HG03064 (cell line): Measurements from ENCODE around the gene SNX21.

ENCODE experiments used
- ATAC-seq: cut with Tn5 transposase; IDR thresholded peaks from one replicate; pipeline ENCODE4 v1.9.1; 2021; ENCODE audit warnings: low read depth; ENCODE audit not compliant: unreplicated experiment

Gene SNX21

DNA sequence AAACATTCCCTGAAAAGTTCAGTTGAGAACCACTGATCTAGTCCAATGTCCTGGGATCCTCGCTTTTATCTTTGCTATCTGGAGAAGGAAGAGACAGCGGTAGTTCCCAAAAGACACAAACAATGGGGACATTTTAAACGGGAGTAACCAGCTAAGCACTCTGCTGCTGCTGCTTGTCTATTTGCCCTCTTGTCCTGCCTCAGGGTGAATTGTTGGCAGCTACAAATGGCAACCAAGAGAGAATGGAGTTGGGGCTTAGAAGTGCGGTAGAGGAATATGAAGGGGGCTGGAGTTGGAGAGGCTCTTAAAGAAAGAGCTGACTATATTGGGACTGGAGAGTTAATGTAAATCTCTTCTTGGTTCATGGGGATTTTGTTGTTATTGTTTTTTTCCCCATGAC, 41.0 kb downstream of the SNX21 start:
- no peak for ATAC-seq

DNA sequence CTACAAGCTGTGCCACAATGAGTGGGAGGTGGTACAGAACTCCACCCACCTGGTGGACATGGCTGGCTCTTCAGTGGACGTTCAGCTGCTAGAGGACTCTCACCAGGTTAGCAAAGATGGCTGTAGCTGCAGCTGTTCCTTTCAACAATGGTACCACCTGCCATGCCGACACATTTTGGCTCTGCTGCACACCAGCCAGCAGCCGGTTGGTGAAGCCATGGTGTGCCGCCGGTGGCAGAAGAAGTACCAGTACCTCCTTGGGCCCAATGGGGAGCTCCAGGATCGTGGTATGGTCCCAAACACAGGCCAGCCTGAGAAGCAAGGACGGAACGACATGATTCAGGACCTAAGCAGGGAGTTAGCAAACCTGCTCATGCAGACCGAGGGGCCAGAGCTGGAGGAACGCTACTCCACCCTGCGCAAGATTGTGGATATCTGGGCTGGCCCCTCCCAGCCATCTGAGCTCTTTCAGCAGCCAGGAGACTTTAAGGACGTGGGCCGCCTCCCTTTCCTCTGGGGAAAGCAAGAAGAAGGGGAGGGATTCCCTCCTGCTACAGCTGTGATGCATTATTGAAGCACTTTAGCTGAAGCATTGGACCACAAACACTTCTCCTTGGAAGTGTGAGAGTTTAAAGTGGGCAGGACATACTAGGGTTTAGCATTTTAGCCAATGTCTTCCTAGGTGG, 44.6 kb downstream of the SNX21 start:
- ATAC-seq: no peak

DNA sequence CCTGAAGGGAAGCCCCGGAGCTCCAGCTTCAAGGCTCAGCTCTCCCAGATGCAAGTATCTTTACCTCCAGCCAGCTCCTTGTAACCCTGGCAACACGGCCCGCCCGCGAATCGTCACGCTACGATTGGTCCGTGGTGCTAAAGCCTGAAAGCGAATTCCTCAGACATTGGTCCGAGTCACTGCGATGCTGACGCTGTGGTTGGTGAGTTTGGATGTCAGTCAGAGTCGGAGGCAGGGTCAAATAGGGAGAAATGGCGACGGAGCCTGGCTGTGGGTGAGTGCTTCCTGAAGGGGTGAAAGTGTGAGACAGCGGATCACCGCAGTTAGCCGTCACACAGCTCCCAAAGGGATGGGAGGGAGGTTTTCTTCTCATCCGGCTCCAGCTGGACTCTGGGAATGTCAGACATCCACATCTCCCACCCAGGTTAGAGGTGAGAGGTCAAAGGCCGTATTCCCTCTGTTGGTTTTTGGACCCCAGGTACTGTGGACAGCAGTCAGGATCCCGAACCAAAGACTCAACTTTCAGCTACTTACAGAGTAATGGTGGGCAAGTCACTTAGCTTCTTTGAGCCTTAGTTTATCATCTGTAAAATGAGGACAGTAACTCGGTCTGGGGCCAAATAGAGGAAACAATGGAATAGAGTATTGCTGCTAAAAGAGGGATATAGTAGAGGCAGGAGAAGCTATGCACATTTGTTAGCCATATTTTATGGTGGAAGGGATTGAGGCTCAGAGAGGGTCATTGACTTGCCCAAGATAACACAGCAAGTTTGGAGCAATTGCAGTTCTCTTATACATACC, 47.6 kb downstream of the SNX21 start, which contains the start of gene ZSWIM1:
Gene ZSWIM1, plus strand, starts transcription at position 240 of the 801 bp plus-strand sequence. CDS start 1,366 bp downstream, outside the sequence.
- ATAC-seq: peak; percentile 90

DNA sequence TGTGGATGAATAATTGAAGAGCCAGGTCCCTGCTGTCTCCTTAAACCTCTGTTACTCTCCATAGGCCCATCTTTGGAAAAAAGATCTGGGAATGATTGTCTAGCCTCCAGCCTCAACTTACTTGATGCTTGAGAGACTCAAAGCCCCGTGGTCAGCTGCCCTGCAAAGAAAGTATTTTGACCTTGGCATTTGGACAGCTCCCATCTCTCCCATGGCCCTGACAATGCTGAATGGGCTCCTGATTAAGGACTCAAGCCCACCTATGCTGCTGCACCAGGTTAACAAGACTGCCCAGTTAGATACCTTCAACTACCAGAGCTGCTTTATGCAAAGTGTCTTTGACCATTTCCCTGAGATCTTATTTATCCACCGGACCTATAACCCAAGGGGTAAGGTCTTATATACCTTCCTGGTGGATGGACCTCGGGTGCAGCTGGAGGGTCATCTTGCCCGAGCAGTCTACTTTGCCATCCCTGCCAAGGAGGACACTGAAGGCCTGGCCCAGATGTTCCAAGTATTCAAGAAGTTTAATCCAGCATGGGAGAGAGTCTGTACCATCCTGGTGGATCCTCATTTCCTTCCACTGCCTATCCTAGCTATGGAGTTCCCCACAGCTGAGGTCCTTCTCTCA, 49.0 kb downstream of the SNX21 start:
- ATAC-seq: no peak

DNA sequence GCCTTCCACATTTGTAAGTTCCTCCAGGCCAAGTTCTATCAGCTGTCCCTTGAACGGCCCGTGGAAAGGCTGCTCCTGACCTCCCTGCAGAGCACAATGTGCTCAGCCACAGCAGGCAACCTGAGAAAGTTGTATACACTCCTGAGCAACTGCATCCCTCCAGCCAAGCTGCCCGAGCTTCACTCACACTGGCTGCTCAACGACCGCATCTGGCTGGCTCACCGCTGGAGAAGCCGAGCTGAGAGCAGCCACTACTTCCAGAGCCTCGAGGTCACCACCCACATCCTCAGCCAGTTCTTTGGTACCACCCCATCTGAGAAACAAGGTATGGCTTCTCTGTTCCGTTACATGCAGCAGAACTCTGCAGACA, 49.5 kb downstream of the SNX21 start:
- no peak for ATAC-seq

DNA sequence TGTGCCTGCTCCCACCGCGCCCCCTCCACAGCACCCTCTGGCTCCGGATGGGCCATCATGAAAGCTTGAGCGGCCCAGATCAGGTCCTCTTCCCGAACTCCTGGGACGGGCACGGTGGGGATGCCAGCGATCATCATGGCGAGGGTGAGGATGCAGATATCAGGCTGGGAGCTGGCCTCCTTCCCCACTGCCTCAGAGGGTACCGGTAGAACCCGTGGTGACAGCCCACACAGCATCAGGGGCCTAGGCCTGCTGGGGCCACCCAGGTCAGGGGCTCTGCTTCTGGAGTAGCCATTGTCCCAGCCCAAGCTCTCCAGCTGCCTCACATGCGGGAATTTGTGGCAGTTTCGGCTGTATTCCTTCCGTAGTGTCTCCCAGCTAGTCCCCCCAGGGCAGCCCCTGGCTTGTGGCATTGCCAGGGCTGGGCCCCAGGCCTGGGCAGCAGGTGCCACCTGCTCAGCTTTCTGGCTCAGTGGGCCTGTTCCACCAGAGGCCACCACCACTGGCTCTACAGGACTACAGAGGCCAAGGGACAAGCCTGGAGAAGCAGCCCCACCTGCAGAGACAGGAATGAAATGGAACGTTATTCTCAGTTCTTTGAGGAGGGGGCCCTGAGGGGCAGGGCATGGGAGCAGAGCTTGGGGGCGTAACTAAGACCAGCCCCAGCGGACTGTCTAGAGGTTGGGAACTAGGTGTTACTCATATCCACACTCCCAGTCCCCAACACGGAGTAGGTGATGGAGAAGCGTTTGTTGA, 53.2 kb downstream of the SNX21 start:
- no peak for ATAC-seq

DNA sequence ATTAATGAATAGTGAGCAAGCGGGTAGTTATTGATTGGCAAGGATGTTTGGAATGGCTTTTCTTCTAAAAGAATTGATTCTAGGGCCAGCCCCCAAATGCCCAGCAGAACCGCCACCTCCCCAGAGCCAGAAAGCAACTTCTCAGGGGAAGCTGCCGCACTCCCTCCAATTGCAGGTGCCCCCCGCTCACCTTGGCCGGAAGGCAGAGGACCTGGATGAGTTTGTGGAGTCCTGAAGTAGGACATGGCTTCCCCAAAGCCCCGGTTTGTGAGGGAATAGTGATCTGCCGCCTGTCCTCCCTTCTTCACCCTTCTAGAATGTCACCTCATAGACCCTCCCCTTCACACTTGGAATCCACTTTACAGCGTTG, 53.7 kb downstream of the SNX21 start, which contains the start of gene SPATA25:
Gene SPATA25, minus strand, starts transcription at position 277 of the 370 bp plus-strand sequence. Its CDS starts 32 bp downstream, at position 245.
- ATAC-seq: no peak

DNA sequence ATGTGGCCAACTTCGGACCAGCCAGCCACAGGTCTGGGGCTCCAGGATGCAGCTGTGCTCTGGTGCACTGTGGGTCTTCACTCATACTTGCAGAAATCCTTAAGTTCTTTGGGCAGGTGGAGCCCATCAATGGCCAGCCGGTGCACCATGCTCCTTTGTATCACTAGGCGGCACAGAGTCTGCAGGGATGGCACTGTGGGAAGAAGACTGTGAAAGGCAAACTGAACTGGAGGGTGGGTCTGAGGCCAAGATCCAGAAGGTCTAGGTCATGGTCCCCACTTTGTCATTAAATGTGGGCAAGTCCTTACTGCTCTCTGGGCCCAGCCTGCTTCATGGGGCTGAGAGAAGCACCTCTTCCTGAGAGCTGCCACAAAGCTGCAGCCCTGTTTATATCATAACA, 55.1 kb downstream of the SNX21 start:
- no peak for ATAC-seq

DNA sequence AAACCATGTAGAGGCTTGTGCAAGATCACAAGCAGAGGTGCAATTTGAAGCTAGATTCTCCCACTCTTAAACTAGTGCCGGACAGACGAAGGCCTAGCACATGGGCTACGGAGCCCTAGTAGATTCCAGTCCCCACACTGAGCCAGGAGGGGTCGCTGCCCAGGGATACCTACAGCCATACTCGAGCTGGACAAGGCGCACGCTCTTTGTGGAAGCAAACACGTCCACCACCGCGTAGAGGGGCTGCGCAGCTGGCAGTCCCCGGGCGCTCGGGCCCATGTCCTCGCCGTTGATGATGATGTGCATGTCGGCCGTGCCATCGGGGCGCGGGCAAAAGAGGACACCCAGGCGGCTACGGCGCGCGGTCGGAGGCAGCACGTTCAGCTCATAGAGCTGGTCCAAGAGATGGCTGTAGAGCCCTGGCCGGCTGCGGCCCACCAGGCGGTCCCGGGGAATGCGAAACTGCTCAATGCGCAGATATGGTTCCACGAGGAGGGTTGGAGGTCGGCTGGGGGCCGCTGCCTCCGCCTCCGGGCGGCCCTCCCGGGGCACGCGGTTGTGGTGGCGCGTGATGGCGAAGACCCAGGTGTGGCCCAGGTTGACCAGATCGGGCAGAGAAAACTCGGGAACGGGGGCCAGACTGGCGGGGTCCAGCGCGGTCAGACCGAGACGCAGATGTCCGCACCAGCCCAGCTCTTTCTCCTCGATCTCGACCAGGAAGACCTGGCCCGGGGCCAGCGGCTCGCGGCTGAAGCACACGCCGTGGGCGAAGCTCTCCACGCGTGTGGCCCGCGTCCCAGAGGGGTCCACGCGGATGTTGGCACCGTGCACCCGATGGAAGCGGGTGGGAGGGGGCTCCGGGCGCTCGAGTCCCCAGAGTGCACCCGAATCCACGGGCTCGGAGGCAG, 56.7 kb downstream of the SNX21 start:
- peak; percentile 19 for ATAC-seq

DNA sequence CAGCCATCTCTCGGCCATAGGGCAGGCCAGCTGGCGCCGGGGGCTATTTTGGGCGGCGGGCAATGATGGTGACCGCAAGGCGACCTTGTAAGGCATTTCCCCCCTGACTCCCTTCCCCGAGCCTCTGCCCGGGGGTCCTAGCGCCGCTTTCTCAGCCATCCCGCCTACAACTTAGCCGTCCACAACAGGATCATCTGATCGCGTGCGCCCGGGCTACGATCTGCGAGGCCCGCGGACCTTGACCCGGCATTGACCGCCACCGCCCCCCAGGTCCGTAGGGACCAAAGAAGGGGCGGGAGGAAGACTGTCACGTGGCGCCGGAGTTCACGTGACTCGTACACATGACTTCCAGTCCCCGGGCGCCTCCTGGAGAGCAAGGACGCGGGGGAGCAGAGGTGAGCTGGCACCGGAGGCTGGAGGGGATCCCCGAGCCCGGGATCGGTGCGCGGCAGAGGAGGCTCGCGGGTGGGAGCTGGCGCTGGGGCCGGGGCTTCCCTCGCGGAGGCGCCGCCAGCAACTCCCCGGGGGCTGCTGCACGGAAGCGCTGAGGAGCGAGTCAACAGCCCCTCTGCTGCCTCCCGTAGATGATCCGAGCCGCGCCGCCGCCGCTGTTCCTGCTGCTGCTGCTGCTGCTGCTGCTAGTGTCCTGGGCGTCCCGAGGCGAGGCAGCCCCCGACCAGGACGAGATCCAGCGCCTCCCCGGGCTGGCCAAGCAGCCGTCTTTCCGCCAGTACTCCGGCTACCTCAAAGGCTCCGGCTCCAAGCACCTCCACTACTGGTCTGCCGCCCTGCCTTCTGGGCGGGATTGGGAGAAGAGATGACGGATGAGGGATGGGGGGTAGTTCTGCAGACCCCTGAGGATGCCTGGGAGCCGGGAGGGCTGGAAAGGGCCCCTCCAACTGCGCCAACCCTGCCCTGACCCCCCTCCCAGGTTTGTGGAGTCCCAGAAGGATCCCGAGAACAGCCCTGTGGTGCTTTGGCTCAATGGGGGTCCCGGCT, 57.7 kb downstream of the SNX21 start, which contains the start of the genes CTSA and NEURL2:
Gene CTSA, plus strand, starts transcription at position 351 of the 999 bp plus-strand sequence. Its CDS starts 234 bp downstream, at position 585.
Gene NEURL2, minus strand, starts transcription at position 224 of the 999 bp plus-strand sequence. Its CDS starts 217 bp downstream, at position 7.
- ATAC-seq: peak; percentile 71

DNA sequence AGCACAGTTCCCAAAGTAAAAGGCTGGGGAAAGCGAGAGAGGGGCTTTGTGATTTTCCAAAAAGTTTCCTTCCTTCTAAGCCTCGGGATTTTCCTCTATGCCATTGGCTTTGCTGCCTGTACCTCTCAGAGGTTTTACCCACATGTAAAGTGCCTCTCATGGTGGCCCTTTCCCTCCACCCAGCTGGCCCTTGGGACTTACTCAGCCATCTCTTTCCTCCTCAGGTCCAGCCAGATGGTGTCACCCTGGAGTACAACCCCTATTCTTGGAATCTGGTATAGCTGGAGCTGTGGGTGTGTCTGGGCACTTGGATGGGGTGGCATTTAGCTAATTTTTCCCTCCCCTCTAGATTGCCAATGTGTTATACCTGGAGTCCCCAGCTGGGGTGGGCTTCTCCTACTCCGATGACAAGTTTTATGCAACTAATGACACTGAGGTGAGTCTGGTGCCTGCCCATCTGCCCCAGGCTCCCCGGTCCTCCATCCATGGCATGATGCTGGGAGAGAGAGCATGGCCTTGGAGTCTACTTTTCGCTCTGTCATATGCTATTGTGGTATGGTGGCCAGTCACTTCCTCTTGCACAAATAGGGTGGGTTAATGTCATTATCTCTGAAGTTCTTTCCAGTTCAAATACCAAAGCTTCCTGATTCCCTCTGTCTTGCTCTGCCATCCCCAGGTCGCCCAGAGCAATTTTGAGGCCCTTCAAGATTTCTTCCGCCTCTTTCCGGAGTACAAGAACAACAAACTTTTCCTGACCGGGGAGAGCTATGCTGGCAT, 58.6 kb downstream of the SNX21 start:
- ATAC-seq: no peak
